T-cell (primary cell): ENCODE measurements around the gene SPTLC1. TPM values are rescaled to one million over a fixed set of nuclear protein-coding genes. Genes with fewer than 3 reads are reported as not detected.

Experiments used
- total RNA-seq, 35 experiments: library from RNA in 6 of 35; stranded (reverse) in 6 of 35; fragments of 120-200 nt in 1 of 35; gene quantifications; one replicate each; pipeline versions ENCODE4 v1.2.1 to v1.2.4 and lab custom pipeline; 2013 to 2026

SPTLC1 gene
- total RNA-seq, 5 donors from 2014 or later (not counting 1 experiment from before 2014, with no cell fraction given), result 40.5 to 51.1 (median 46.1) TPM

Other genes with a start within 250 kb of the SPTLC1 start
- under 1 TPM in 4 of 5 donors, not detected in 1; 0.07 to 0.28 (median 0.15) TPM for gene ROR2, start 165.2 kb downstream of the SPTLC1 start, total RNA-seq
- gene IARS1, start 178.3 kb upstream of the SPTLC1 start, total RNA-seq, result 100 to 1,000 TPM in 3 of 5 donors, 10 to 100 TPM in 2; 70.5 to 124 (median 113) TPM
- gene NOL8, start 209.9 kb upstream of the SPTLC1 start, total RNA-seq, result 10 to 100 TPM; 51.4 to 83.2 (median 73.9) TPM
- 1 to 10 TPM; 1.9 to 5.0 (median 4.3) TPM for gene CENPP, start 210.5 kb upstream of the SPTLC1 start, total RNA-seq